ENCODE data around the gene EPHB6.

Gene EPHB6

DNA sequence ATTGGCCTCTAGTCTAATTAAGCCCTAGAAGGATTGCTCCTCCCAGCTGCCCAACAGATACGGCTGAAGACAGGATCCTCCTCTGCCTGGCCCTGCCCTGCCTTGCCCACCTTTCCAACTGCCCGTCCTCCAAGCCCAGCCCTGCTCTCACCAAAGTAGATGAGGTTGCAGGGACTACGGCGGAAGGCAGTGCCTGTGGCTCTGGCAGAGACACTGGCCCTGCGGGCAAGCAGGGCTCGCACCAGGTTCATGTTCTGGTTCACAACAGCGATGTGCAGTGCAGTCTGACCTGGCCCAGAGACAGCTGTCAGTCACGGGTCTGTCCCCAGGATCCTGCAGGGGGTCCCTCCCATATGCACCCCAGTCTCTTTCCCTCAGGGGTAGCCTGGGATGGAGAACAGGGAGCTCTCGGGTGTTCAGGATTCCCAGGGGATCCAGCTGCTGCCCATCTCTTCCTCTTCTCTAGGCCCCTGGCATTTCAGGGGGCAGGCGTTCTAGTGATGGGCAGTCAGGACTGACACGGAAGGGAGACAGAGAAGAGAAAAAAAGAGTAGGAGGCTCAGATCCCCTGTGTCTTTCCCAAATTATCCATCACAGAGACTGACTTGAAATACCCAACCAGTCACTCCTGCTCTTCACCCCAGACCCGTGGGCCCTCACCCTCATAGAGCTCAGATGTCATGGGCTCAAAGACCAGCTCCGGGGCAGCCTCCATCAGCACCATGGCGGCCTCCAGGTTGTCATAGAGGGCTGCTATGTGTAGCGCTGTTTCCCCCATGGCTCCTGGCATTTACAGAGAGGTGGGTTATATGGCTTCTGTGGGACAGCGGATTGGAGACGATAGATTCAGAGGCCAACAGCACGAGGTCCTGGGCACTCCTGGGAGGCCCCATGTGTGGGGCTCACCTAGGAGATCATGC is 22.4 kb downstream of the EPHB6 start:
- Histone ChIP-seq H3K27me3 (ENCODE audit: control insufficient read depth, insufficient read depth, low read length) (no peaks in the 10 kb centered on the region), H3K4me1 (ENCODE audit: control insufficient read depth, insufficient read depth, low read length) (no peaks in the 10 kb centered on the region; the same call in 1 of the 2 replicates), H3K9me3 (ENCODE audit: control insufficient read depth, insufficient read depth, low read length) (no peaks in the 10 kb centered on the region), H3K4me3 (ENCODE audit: low read length) (no peak overlapping the region), H3K36me3 (ENCODE audit: control insufficient read depth, insufficient read depth, low read length) (no peaks in the 10 kb centered on the region), H3K27ac (ENCODE audit: low read length) (no peak overlapping the region)
- WGBS (ENCODE audit: insufficient coverage, insufficient read length), result no CpG with 5 or more reads among the region's 18 CpGs
- no peak for DNase-seq (ENCODE audit: low read depth, low spot score)

DNA sequence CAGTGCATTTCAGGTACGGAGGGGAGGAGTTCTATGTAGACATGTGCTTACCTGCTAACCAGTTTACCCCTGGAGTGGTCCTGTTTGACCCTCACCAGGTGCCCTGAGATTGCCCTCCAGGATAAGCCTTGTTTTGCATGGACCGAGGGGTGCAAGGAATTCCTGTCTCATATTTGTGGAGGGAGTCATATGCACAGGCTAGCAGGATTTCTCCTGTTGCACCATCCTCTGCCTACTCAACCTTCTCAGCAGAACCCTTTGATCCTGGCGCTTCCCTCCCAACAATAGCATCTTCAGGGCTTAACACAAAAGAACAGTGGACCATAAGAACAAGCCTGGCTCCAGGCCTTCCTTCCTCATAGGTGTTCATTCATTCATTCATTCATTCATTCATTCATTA is 23.4 kb downstream of the EPHB6 start:
- no peaks in the 10 kb centered on the region; the same call in 1 of the 2 replicates for H3K4me1 ChIP-seq (ENCODE audit: control insufficient read depth, insufficient read depth, low read length)
- WGBS (ENCODE audit: insufficient coverage, insufficient read length), result no CpG with 5 or more reads among the region's 3 CpGs
- DNase-seq (ENCODE audit: low read depth, low spot score), result no peak

GRCh38 chr7:142879060-142879459 is 24.2 kb downstream of the EPHB6 start:
- Histone ChIP-seq H3K36me3 (ENCODE audit: control insufficient read depth, insufficient read depth, low read length) (no peaks in the 10 kb centered on the region), H3K4me3 (ENCODE audit: low read length) (no peak overlapping the region), H3K27ac (ENCODE audit: low read length) (no peak overlapping the region), H3K9me3 (ENCODE audit: control insufficient read depth, insufficient read depth, low read length) (no peaks in the 10 kb centered on the region), H3K27me3 (ENCODE audit: control insufficient read depth, insufficient read depth, low read length) (no peaks in the 10 kb centered on the region), H3K4me1 (ENCODE audit: control insufficient read depth, insufficient read depth, low read length) (no peaks in the 10 kb centered on the region)
- no peak for DNase-seq (ENCODE audit: low read depth, low spot score)
- WGBS (ENCODE audit: insufficient coverage, insufficient read length), result no CpG with 5 or more reads among the region's 5 CpGs

More for the DNA sequence above, 23.4 kb downstream of the EPHB6 start:
- Histone ChIP-seq H3K9me3 (ENCODE audit: control insufficient read depth, insufficient read depth, low read length) (no peaks in the 10 kb centered on the region), H3K36me3 (ENCODE audit: control insufficient read depth, insufficient read depth, low read length) (no peaks in the 10 kb centered on the region), H3K27ac (ENCODE audit: low read length) (no peak overlapping the region), H3K4me3 (ENCODE audit: low read length) (no peak overlapping the region), H3K27me3 (ENCODE audit: control insufficient read depth, insufficient read depth, low read length) (no peaks in the 10 kb centered on the region)

GRCh38 chr7:142880876-142881505 is 26.1 kb downstream of the EPHB6 start:
- DNase-seq (ENCODE audit: low read depth, low spot score), result peak; percentile 58
- no peaks in the 10 kb centered on the region for H3K27me3 ChIP-seq (ENCODE audit: control insufficient read depth, insufficient read depth, low read length)
- no peaks in the 10 kb centered on the region for H3K9me3 ChIP-seq (ENCODE audit: control insufficient read depth, insufficient read depth, low read length)
- no peaks in the 10 kb centered on the region for H3K36me3 ChIP-seq (ENCODE audit: control insufficient read depth, insufficient read depth, low read length)
- H3K27ac ChIP-seq (ENCODE audit: low read length), result no peak overlapping the region
- H3K4me3 ChIP-seq (ENCODE audit: low read length), result no peak overlapping the region
- H3K4me1 ChIP-seq (ENCODE audit: control insufficient read depth, insufficient read depth, low read length), result no peaks in the 10 kb centered on the region; the same call in 1 of the 2 replicates
- no CpG with 5 or more reads among the region's 8 CpGs for WGBS (ENCODE audit: insufficient coverage, insufficient read length)

DNA sequence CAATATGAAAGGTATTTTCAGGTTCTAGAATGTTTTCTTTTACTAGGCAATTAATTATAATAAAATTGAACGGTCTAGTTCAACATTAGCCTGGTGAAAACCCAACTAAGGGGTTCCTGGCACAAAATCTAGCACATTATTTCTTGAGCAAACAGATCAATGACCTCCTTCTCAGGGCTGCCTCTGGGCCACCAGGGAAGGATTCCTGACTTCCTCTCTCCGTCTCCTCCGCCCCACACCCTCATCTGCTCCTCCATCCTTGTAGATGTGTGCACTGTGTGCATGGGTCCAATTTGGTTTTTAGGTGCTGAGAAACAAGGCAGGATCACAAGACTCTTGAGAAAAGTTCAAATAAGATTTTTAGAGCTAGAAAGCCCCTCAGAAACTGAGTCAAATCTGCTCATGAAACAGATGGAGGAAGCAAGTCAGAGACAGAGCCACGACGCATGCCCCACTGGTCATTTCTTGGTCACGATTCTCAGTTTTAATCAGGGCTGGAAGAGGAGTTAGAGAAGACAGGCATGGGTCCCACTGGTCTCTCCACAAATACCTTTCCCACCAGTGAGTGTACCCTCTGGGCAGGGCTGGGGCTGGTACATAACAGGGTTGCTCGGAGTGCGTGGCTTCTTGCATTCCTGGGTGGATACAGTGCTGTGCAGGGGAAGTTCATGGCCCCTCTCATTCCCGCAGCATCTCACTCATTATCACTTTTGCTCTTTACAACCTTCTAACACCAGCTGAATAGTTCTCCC is 26.9 kb downstream of the EPHB6 start:
- DNase-seq (ENCODE audit: low read depth, low spot score), result no peak
- H3K4me3 ChIP-seq (ENCODE audit: low read length), result no peak overlapping the region
- no peaks in the 10 kb centered on the region for H3K9me3 ChIP-seq (ENCODE audit: control insufficient read depth, insufficient read depth, low read length)
- H3K36me3 ChIP-seq (ENCODE audit: control insufficient read depth, insufficient read depth, low read length), result no peaks in the 10 kb centered on the region
- no peaks in the 10 kb centered on the region for H3K27me3 ChIP-seq (ENCODE audit: control insufficient read depth, insufficient read depth, low read length)
- WGBS (ENCODE audit: insufficient coverage, insufficient read length), result no CpG with 5 or more reads among the region's 9 CpGs
- no peaks in the 10 kb centered on the region; the same call in 1 of the 2 replicates for H3K4me1 ChIP-seq (ENCODE audit: control insufficient read depth, insufficient read depth, low read length)
- H3K27ac ChIP-seq (ENCODE audit: low read length), result no peak overlapping the region

DNA sequence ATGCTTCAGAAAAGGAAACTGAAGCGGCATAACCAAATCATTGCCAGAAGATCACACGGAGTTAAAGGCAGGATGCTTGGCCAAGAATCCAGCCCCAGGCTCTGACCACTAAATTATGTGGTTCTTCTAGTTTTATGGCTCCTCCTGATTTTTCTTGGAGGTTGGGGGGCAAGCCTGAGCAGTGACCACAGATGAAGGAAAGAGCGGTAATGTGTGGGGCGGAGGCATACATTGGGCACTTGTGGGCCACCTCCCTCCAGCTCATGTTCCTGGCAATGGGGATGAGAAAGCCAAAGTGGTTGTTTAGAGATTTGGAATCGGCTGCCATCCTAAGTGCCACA is 27.4 kb downstream of the EPHB6 start:
- Histone ChIP-seq H3K9me3 (ENCODE audit: control insufficient read depth, insufficient read depth, low read length) (no peaks in the 10 kb centered on the region), H3K27me3 (ENCODE audit: control insufficient read depth, insufficient read depth, low read length) (no peaks in the 10 kb centered on the region), H3K4me1 (ENCODE audit: control insufficient read depth, insufficient read depth, low read length) (no peaks in the 10 kb centered on the region; the same call in 1 of the 2 replicates), H3K4me3 (ENCODE audit: low read length) (no peak overlapping the region), H3K36me3 (ENCODE audit: control insufficient read depth, insufficient read depth, low read length) (no peaks in the 10 kb centered on the region), H3K27ac (ENCODE audit: low read length) (no peak overlapping the region)
- no peak for DNase-seq (ENCODE audit: low read depth, low spot score)
- no CpG with 5 or more reads among the region's 5 CpGs for WGBS (ENCODE audit: insufficient coverage, insufficient read length)

DNA sequence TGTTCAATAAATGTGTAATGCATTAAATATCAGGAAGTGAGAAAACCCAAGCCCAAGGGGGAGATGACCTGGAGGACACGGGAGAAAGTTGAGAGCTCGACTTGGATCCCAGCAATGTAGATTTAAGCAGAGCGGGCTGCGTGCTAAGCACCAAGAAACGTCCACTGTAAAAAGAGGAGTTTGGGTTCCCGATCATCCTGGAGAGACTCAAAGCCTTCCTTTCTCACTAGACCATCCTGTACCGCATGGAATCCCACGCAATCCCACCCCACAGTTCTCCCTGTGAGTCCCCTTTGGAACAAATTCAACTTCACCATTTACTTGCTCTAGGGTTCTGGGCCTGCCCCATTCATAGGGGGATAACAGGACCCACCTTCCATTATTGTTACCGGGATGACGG is 28.3 kb downstream of the EPHB6 start:
- no CpG with 5 or more reads among the region's 10 CpGs for WGBS (ENCODE audit: insufficient coverage, insufficient read length)
- DNase-seq (ENCODE audit: low read depth, low spot score), result no peak
- no peaks in the 10 kb centered on the region for H3K27me3 ChIP-seq (ENCODE audit: control insufficient read depth, insufficient read depth, low read length)
- H3K27ac ChIP-seq (ENCODE audit: low read length), result no peak overlapping the region
- no peak overlapping the region for H3K4me3 ChIP-seq (ENCODE audit: low read length)
- H3K36me3 ChIP-seq (ENCODE audit: control insufficient read depth, insufficient read depth, low read length), result no peaks in the 10 kb centered on the region
- H3K9me3 ChIP-seq (ENCODE audit: control insufficient read depth, insufficient read depth, low read length), result no peaks in the 10 kb centered on the region
- H3K4me1 ChIP-seq (ENCODE audit: control insufficient read depth, insufficient read depth, low read length), result no peaks in the 10 kb centered on the region; the same call in 1 of the 2 replicates

DNA sequence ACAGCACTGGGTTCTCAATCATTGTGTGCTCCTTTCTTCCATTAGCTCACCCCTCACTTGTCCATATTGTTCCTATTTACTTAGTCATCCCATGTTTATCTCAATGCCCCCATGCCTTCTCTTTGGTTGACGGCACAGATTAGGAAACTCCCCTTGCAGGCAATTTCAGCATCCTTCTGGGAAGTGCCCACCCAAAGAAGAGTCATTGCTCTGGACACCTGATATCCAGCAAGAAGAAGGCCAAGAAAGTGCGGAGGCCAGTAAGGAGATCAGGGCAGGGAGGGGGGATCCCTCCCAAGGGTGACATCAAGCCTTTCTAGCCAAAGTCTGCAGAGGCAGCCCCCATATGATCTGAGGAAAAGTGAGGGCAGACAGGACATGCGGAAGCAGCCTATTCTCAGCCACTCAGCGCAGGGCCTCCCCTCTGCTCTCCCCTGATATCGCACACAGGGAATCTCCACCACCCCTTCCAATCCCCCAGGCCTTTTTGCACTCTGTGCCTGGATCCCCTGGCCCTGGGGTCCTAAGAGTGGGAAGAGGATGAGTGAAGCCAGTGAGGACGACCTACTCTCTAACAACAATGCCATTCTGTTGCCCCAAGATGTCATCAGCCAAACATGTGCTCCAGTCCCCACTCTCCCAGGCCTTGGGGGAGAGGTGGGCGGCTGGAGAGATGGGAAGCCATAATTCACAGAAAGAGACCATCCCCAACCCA is 28.9 kb downstream of the EPHB6 start:
- no peaks in the 10 kb centered on the region for H3K36me3 ChIP-seq (ENCODE audit: control insufficient read depth, insufficient read depth, low read length)
- H3K4me3 ChIP-seq (ENCODE audit: low read length), result no peak overlapping the region
- no peak overlapping the region for H3K27ac ChIP-seq (ENCODE audit: low read length)
- H3K27me3 ChIP-seq (ENCODE audit: control insufficient read depth, insufficient read depth, low read length), result no peaks in the 10 kb centered on the region
- no peaks in the 10 kb centered on the region; the same call in 1 of the 2 replicates for H3K4me1 ChIP-seq (ENCODE audit: control insufficient read depth, insufficient read depth, low read length)
- WGBS (ENCODE audit: insufficient coverage, insufficient read length), result no CpG with 5 or more reads among the region's 7 CpGs
- no peak for DNase-seq (ENCODE audit: low read depth, low spot score)
- H3K9me3 ChIP-seq (ENCODE audit: control insufficient read depth, insufficient read depth, low read length), result no peaks in the 10 kb centered on the region

DNA sequence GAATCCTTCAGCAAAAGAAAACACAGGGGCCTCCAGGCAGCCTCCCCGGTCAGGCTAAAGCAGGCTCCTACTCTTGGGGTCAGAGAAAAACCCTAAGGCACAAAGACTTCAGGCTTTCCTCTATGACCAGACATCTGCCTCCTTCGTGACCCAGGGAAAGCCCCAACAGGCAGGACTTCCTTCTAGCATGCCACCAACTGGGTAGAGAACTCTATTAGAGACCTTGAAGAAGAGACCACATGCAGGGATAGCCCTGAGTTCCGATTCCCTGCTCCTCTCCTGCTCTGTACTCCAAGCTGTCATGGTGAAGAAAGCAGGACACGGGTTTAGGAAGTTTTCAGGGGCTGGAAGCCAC is 29.4 kb downstream of the EPHB6 start:
- Histone ChIP-seq H3K36me3 (ENCODE audit: control insufficient read depth, insufficient read depth, low read length) (no peaks in the 10 kb centered on the region), H3K27ac (ENCODE audit: low read length) (no peak overlapping the region), H3K4me1 (ENCODE audit: control insufficient read depth, insufficient read depth, low read length) (no peaks in the 10 kb centered on the region; the same call in 1 of the 2 replicates), H3K27me3 (ENCODE audit: control insufficient read depth, insufficient read depth, low read length) (no peaks in the 10 kb centered on the region), H3K4me3 (ENCODE audit: low read length) (no peak overlapping the region), H3K9me3 (ENCODE audit: control insufficient read depth, insufficient read depth, low read length) (no peaks in the 10 kb centered on the region)
- DNase-seq (ENCODE audit: low read depth, low spot score), result no peak
- WGBS (ENCODE audit: insufficient coverage, insufficient read length), result no CpG with 5 or more reads among the region's 4 CpGs
